Thymus (tissue), 11 donors: ENCODE data around the gene EDARADD. TPM values are rescaled to one million over a fixed set of nuclear protein-coding genes. Genes with fewer than 3 reads are reported as not detected.
"Not testable (repeated sequence)": the region's sequence is repeated elsewhere in the genome, so short reads cannot be mapped to it uniquely, and the experiment has no call there.

ENCODE experiments used
- DNase-seq, 9 donors: peaks; one replicate each; pipeline ENCODE4 v3.0.0-alpha.2; 2013; ENCODE audit warnings: low spot score in 9 of 9, low read depth in 6 of 9, missing footprints in 1 of 9
- H3K27ac ChIP-seq, 2 donors: one replicate each; pipeline ENCODE4 v1.5.1; 2013; ENCODE audit warnings: control low read depth in 1 of 2, low read depth in 1 of 2, low read length in 1 of 2, mild to moderate bottlenecking in 1 of 2, moderate library complexity in 1 of 2
- H3K27me3 ChIP-seq, 2 donors: one replicate each; pipeline ENCODE4 v1.5.1; 2013; ENCODE audit warnings: low read length in 1 of 2; ENCODE audit not compliant: control insufficient read depth in 2 of 2, insufficient read depth in 1 of 2
- H3K36me3 ChIP-seq, 2 donors: one replicate each; pipeline ENCODE4 v1.5.1; 2013; ENCODE audit warnings: low read length in 1 of 2, mild to moderate bottlenecking in 1 of 2, moderate library complexity in 1 of 2; ENCODE audit not compliant: control insufficient read depth in 2 of 2, insufficient read depth in 2 of 2
- H3K4me1 ChIP-seq, 2 donors: one replicate each; pipeline ENCODE4 v1.5.1; 2013; ENCODE audit warnings: low read length in 2 of 2; ENCODE audit not compliant: control insufficient read depth in 2 of 2, insufficient read depth in 2 of 2
- H3K4me3 ChIP-seq, 2 donors: one replicate each; pipeline ENCODE4 v1.5.1; 2013; ENCODE audit warnings: low read length in 2 of 2, control low read depth in 1 of 2, mild to moderate bottlenecking in 1 of 2
- H3K9me3 ChIP-seq, 2 donors: one replicate each; pipeline ENCODE4 v1.5.1; 2013; ENCODE audit warnings: low read length in 1 of 2, mild to moderate bottlenecking in 1 of 2; ENCODE audit not compliant: control insufficient read depth in 2 of 2, insufficient read depth in 1 of 2
- WGBS: extraction: QIAGEN DNeasy Blood & Tissue Kit; methylation state at CpG from one replicate; pipeline ENCODE4 v1.1.7; 2013; 5-methylcytosine and 5-hydroxymethylcytosine counted together
- polyA plus RNA-seq: library from polyadenylated mRNA; stranded (reverse); fragments of 200-250 nt; gene quantifications from one replicate; pipeline ENCODE4 v1.2.3, GENCODE V29; 2013
- total RNA-seq: library from RNA; stranded (reverse); fragments of 120-200 nt; gene quantifications from one replicate; pipeline ENCODE4 v1.2.4, GENCODE V29; 2013
- donor health status: healthy.

Gene EDARADD
- total and polyA plus RNA-seq, 2 donors = 3.3 to 4.2 TPM

DNA sequence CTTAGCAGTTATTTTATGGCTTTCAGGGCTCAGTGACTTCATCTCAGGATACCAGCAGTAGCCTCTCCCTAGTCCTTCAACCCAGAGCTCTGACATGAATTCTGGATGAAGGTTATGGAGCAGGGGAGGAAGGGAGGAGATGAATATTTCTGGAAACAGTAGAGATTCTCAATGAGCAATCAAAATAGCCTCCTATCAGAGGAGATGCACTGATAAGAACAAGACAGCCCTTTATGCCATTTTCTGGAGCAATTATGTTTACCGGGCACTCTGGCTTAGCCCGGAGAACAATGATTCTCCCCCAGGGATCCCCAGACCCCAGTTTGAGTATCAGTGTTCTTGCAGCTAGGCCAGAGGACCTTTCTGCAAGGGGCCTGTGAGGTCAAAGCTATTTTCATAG lies 37.9 kb upstream of the EDARADD start:
- H3K27ac ChIP-seq = no peak overlapping the region
- no peaks in the 10 kb centered on the region for H3K36me3 ChIP-seq
- DNase-seq = no peak
- H3K9me3 ChIP-seq = no peaks in the 10 kb centered on the region
- over 99% methylated on average over 2 of the region's 2 CpGs for WGBS
- H3K4me3 ChIP-seq = no peak overlapping the region
- H3K4me1 ChIP-seq = no peaks in the 10 kb centered on the region
- H3K27me3 ChIP-seq = no peaks in the 10 kb centered on the region

- DNase-seq = no peak
- no peaks in the 10 kb centered on the region for H3K36me3 ChIP-seq
- no peak overlapping the region for H3K4me3 ChIP-seq
- no peaks in the 10 kb centered on the region for H3K27me3 ChIP-seq
- no peaks in the 10 kb centered on the region for H3K9me3 ChIP-seq
- no peaks in the 10 kb centered on the region for H3K4me1 ChIP-seq
- 96% methylated on average over 7 of the region's 7 CpGs for WGBS
- H3K27ac ChIP-seq = no peak overlapping the region
Observed at GRCh38 chr1:236361909-236362590, 32.0 kb upstream of the EDARADD start.

DNA sequence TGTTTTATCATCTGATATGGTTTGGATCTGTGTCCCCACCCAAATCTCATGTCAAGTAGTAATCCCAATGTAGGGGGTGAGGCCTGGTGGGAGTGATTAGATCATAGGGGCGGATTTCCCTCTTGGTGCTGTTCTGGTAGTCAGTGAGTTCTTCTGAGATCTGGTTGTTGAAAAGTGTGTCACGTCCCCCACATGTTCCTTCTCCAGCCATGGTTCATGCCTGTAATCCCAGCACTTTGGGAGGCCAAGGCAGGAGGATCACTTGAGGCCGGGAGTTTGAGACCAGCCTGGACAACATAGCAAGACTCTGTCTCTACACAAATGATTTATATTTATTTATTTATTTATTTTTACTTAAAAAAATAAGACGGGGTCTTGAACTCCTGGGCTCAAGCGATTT lies 30.8 kb upstream of the EDARADD start:
- no peak for DNase-seq
- H3K27ac ChIP-seq = no peak overlapping the region
- H3K4me1 ChIP-seq = no peaks in the 10 kb centered on the region
- no peaks in the 10 kb centered on the region for H3K36me3 ChIP-seq
- WGBS = 96% methylated on average over 5 of the region's 5 CpGs
- no peaks in the 10 kb centered on the region for H3K27me3 ChIP-seq
- H3K9me3 ChIP-seq = no peaks in the 10 kb centered on the region
- H3K4me3 ChIP-seq = no peak overlapping the region

DNA sequence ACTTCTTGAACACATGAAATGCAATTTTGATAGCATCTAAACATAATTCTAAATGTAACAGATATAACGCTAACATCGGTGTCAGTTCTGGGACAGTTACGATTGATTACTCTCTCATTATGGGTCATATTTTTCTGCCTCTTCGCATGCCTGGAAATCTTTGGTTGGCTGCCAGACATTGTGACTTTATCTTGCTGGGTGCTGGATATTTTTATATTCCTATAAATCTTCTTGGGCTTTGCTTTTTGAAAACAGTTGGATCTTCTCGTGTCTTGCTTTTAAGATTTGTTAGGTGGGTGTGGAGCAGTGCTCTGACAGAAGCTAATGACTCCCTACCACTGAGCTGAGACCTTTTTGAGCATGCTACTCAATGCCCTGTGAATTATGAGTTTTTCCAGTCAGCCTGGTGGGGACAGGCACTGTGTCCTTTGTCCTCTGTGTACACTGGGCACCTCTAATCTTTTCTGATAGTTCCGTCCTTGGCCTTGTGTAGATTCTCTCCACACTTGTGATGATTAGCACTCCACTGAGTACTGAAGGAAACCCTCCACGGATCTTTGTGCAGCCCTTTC lies 28.0 kb upstream of the EDARADD start:
- Histone ChIP-seq H3K9me3 (no peaks in the 10 kb centered on the region), H3K4me1 (no peaks in the 10 kb centered on the region), H3K36me3 (no peaks in the 10 kb centered on the region), H3K4me3 (no peak overlapping the region), H3K27ac (no peak overlapping the region), H3K27me3 (no peaks in the 10 kb centered on the region)
- no peak for DNase-seq
- 87% methylated on average over 7 of the region's 7 CpGs for WGBS

DNA sequence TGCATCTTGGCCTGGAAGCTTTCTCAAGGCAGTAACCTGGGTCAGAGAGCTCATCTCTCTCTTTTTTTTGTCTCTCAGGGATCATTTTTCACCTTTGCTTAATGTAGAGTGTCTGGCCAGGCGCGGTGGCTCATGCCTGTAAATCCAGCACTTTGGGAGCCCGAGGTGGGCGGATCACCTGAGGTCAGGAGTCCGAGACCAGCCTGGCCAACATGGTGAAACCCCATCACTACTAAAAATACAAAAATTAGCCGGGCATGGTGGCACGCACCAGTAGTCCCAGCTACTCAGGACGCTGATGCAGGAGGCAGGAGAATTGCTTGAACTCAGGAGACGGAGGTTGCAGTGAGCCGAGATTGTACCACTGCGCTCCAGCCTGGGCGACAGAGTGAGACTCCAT lies 27.4 kb upstream of the EDARADD start:
- not testable (repeated sequence) for H3K9me3 ChIP-seq, DNase-seq
- 96% methylated on average over 12 of the region's 12 CpGs for WGBS

GRCh38 chr1:236370420-236370819 lies 23.7 kb upstream of the EDARADD start:
- DNase-seq = no peak
- no peak overlapping the region for H3K4me3 ChIP-seq
- H3K36me3 ChIP-seq = no peaks in the 10 kb centered on the region
- H3K27ac ChIP-seq = no peak overlapping the region
- no peaks in the 10 kb centered on the region for H3K9me3 ChIP-seq
- 92% methylated on average over 1 of the region's 1 CpG for WGBS
- H3K4me1 ChIP-seq = no peaks in the 10 kb centered on the region
- no peaks in the 10 kb centered on the region for H3K27me3 ChIP-seq

More for the DNA sequence above, 27.4 kb upstream of the EDARADD start:
- H3K4me3 ChIP-seq, H3K27me3 ChIP-seq, H3K36me3 ChIP-seq, H3K4me1 ChIP-seq, H3K27ac ChIP-seq: not testable (repeated sequence)

GRCh38 chr1:236371083-236371482 lies 23.0 kb upstream of the EDARADD start:
- Histone ChIP-seq H3K9me3 (no peaks in the 10 kb centered on the region), H3K27ac (no peak overlapping the region), H3K27me3 (no peaks in the 10 kb centered on the region), H3K4me1 (no peaks in the 10 kb centered on the region), H3K4me3 (no peak overlapping the region), H3K36me3 (no peaks in the 10 kb centered on the region)
- no peak for DNase-seq
- 94% methylated on average over 1 of the region's 1 CpG for WGBS

DNA sequence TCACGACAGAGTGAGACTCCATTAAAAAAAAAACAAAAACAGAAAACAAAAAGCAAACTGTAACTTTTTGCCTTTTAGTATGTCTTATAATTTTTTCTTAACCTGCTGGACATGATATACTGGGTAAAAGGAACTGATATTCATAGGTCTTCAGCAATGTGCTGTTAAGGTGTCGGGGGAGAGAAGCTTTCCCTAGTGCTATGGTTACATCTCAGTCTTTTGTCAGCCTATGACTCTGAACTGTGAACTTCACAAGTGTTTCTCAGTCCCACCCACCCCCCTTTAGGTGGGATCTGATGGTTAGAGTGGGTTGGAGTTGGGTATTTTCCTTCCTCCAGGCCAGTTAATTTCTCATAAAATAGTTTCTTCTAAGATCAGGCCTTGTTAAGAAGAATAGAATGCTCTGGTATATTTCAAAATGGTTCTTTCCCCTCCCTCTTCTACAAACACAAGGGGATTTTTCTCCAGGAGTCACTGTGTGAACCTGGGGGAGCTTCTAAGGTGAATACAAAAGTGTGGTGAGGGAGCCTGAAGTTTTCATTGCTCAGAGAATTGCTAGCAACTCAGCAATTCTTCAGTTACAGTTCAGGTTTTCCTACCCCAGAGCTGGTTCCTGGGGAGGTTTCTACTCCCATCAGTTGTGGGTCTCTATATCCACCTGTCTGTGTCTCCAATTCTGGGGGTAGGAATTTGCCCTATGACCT lies 16.1 kb upstream of the EDARADD start:
- no peak overlapping the region for H3K4me3 ChIP-seq
- H3K27ac ChIP-seq = no peak overlapping the region
- no peaks in the 10 kb centered on the region for H3K36me3 ChIP-seq
- H3K27me3 ChIP-seq = no peaks in the 10 kb centered on the region
- H3K4me1 ChIP-seq = no peaks in the 10 kb centered on the region
- no peak for DNase-seq
- 97% methylated on average over 2 of the region's 2 CpGs for WGBS
- H3K9me3 ChIP-seq = no peaks in the 10 kb centered on the region

DNA sequence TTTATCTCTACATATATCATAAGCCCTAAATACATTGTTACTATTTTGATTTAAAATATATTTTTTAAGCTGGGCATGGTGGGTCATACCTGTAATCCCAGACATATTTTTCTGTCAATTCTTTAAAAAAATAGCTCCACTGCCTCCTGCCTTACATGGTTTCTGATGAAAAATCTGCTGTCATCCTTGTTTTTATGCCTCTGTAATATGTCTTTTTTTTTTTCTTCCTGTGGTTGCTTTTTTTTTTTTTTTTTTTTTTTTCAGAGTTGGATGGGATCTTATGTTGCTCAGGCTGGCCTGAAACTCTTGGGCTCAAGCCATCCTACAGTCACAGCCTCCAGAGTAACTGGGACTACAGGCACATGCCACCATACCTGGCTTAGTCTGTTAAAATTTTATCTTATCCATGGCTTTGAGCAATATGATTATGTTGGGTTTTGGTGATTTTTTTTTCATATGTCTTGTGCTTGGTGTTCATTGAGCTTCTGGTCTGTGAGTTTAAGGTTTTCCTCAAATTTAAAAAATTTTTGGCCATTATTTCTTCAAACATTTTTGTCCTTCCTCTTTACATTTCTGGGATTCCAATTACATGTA lies 12.4 kb upstream of the EDARADD start:
- Histone ChIP-seq H3K27ac (no peak overlapping the region), H3K27me3 (no peaks in the 10 kb centered on the region), H3K4me3 (no peak overlapping the region), H3K9me3 (no peaks in the 10 kb centered on the region), H3K4me1 (no peaks in the 10 kb centered on the region), H3K36me3 (no peaks in the 10 kb centered on the region)
- no peak for DNase-seq
